CD4-positive, CD25-positive, alpha-beta regulatory T cell (primary cell): ENCODE data around the gene POLR1C. TPM values are rescaled to one million over a fixed set of nuclear protein-coding genes. Genes with fewer than 3 reads are reported as not detected.
"Not testable (repeated sequence)": the region's sequence is repeated elsewhere in the genome, so short reads cannot be mapped to it uniquely, and the experiment has no call there.

ENCODE experiments used
- ATAC-seq, 2 donors: fragments of 150-1000 bp; cut with Tn5 transposase; one replicate each; pipeline ENCODE4 v1.10.0; 2021; ENCODE audit warnings: low read depth in 2 of 2, moderate number of reproducible peaks in 2 of 2, moderate library complexity in 1 of 2
- DNase-seq, 3 donors: peaks; one replicate each; pipeline versions ENCODE4 v3.0.0 to v3.0.0-alpha.2; 2012 to 2022; ENCODE audit warnings: mixed read lengths in 1 of 3
- H3K27ac ChIP-seq: one replicate; pipeline ENCODE4 v1.7.0; 2013; ENCODE audit warnings: mild to moderate bottlenecking, low read length; ENCODE audit not compliant: insufficient read depth, poor library complexity, severe bottlenecking
- H3K27me3 ChIP-seq: one replicate; pipeline ENCODE4 v1.7.0; 2013; ENCODE audit warnings: low read length; ENCODE audit not compliant: control insufficient read depth, insufficient read depth
- H3K36me3 ChIP-seq: one replicate; pipeline ENCODE4 v1.7.0; 2013; ENCODE audit warnings: mild to moderate bottlenecking, low read length, moderate library complexity; ENCODE audit not compliant: control insufficient read depth, insufficient read depth
- H3K4me1 ChIP-seq: 2 replicates; pipeline ENCODE4 v1.7.0; 2013; ENCODE audit warnings: mild to moderate bottlenecking, low read length; ENCODE audit not compliant: insufficient read depth, control insufficient read depth, poor library complexity, severe bottlenecking
- H3K4me3 ChIP-seq: one replicate; pipeline ENCODE4 v1.7.0; 2013; ENCODE audit warnings: low read depth, mild to moderate bottlenecking, low read length, moderate library complexity
- H3K9me3 ChIP-seq, 2 experiments: 1 replicate in 1 of 2; 2 replicates in 1 of 2; pipeline ENCODE4 v1.7.0; 2013; ENCODE audit warnings: low read length in 2 of 2, mild to moderate bottlenecking in 1 of 2, moderate library complexity in 1 of 2; ENCODE audit not compliant: control insufficient read depth in 2 of 2
- H3K27ac Mint-ChIP-seq, 3 donors: one replicate each; pipeline ENCODE4 v1.8.0; 2020 to 2022; ENCODE audit warnings: mild to moderate bottlenecking in 3 of 3, mixed read lengths in 3 of 3, moderate library complexity in 2 of 3
- H3K27me3 Mint-ChIP-seq: one replicate; pipeline ENCODE4 v1.8.0; 2022; ENCODE audit warnings: mild to moderate bottlenecking, mixed read lengths
- H3K36me3 Mint-ChIP-seq: one replicate; pipeline ENCODE4 v1.8.0; 2020; ENCODE audit warnings: mixed read lengths
- H3K4me1 Mint-ChIP-seq, 4 donors: one replicate each; pipeline ENCODE4 v1.8.0; 2020 to 2022; ENCODE audit warnings: mixed read lengths in 4 of 4, mild to moderate bottlenecking in 1 of 4
- H3K4me3 Mint-ChIP-seq, 4 donors: one replicate each; pipeline ENCODE4 v1.8.0; 2020 to 2022; ENCODE audit warnings: mild to moderate bottlenecking in 4 of 4, mixed read lengths in 4 of 4, moderate library complexity in 3 of 4
- H3K9me3 Mint-ChIP-seq, 7 donors: one replicate each; pipeline ENCODE4 v1.8.0; 2020 to 2022; ENCODE audit warnings: mixed read lengths in 7 of 7, mild to moderate bottlenecking in 3 of 7, moderate library complexity in 2 of 7
- polyA plus RNA-seq, 4 donors: library from polyadenylated mRNA; unstranded; fragments of 300-500 nt; fragmentation: Illumina TruSeq; gene quantifications; one replicate each; pipeline ENCODE4 v1.2.3, GENCODE V29; 2021
- total RNA-seq: library from RNA; stranded (reverse); gene quantifications from one replicate; pipeline ENCODE4 v1.2.3, GENCODE V29; 2022

The POLR1C gene, protein sequence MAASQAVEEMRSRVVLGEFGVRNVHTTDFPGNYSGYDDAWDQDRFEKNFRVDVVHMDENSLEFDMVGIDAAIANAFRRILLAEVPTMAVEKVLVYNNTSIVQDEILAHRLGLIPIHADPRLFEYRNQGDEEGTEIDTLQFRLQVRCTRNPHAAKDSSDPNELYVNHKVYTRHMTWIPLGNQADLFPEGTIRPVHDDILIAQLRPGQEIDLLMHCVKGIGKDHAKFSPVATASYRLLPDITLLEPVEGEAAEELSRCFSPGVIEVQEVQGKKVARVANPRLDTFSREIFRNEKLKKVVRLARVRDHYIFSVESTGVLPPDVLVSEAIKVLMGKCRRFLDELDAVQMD
- total RNA-seq: 26.8 TPM
- 10 to 100 TPM in 2 of 4 donors, 1 to 10 TPM in 2; 8.4 to 20.5 (median 11.5) TPM for polyA plus RNA-seq

DNA sequence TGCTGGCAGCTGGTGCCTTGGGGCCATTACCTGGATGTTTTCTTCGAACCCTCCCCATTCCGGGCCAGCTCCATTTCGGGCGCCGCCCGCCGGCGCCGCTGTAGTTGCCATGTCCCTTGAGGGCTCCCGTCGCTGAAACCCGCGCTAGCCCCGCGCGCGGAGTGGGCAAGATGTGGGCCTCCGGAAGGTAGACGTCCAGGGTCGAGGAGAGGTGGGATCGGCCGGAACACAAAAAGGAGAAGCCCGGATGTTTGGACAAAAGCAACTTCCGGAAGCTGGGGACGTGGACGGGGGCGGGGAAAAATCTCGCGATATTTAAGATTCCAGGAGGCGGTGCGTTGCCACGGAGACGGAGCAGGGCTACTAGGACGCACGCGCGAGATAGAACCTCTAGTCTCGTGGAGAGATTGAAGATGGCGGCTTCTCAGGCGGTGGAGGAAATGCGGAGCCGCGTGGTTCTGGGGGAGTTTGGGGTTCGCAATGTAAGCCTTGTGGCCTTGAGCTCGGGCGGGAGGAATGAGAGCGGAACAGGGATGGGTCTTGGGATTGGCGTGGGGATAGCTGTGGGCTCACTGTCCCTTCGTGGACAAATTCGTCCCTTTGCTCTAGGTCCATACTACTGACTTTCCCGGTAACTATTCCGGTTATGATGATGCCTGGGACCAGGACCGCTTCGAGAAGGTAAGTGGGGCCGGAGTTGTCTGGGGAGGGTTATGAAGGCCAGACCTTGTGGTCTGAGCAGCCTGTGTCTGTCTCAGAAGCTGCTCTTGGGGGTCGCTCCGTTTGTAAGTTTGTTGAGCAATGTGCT, at the start of gene POLR1C, which contains the start of gene YIPF3:
Gene POLR1C, plus strand, starts transcription at position 393 of the 808 bp plus-strand sequence. Its CDS starts 21 bp downstream, at position 414.
Gene YIPF3, minus strand, starts transcription at position 230 of the 808 bp plus-strand sequence. Its CDS starts 119 bp downstream, at position 111.
- Mint-ChIP-seq H3K36me3 (peaks cover 31% of the 10 kb centered on the region), H3K27me3 (no peaks in the 10 kb centered on the region), H3K4me3 (no peak within 1 kb of the TSS), H3K27ac (no peak within 1 kb of the TSS), H3K9me3 (no peaks in the 10 kb centered on the region), H3K4me1 (peaks cover 5 to 23% (median 9%) of the 10 kb centered on the region in 4 donors)
- Histone ChIP-seq H3K27ac (peak within 1 kb of the TSS; percentile 91), H3K4me3 (peak within 1 kb of the TSS; percentile 99), H3K9me3 (no peaks in the 10 kb centered on the region), H3K27me3 (no peaks in the 10 kb centered on the region), H3K36me3 (peaks cover 59% of the 10 kb centered on the region), H3K4me1 (peaks cover 48% of the 10 kb centered on the region)
- DNase-seq (peak; percentile 96 to 98 (median 97)), ATAC-seq (peak; percentile 93 to 94)

DNA sequence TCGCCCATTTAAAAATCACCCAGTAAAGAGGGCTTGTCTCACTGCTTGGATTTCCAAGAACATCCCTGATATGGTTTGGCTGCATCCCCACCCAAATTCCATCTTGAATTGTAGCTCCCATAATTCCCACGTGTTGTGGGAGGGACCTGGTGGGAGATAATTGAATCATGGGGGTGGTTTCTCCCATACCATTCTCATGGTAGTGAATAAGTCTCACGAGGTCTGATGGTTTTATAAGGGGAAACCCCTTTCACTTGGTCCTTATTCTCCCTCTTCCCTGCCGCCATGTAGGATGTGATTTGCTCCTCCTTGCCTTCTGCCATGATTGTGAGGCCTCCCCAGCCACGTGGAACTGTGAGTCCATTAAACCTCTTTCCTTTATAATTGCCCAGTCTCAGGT, 49.6 kb upstream of the POLR1C start:
- not testable (repeated sequence) for H3K4me3 ChIP-seq, ATAC-seq, DNase-seq, H3K27ac ChIP-seq, H3K4me1 Mint-ChIP-seq, H3K36me3 ChIP-seq, H3K9me3 ChIP-seq, H3K4me1 ChIP-seq, H3K27ac Mint-ChIP-seq, H3K4me3 Mint-ChIP-seq, H3K36me3 Mint-ChIP-seq, H3K9me3 Mint-ChIP-seq
- peaks cover 26% of the 10 kb centered on the region for H3K27me3 Mint-ChIP-seq
- H3K27me3 ChIP-seq: peaks cover 12% of the 10 kb centered on the region

DNA sequence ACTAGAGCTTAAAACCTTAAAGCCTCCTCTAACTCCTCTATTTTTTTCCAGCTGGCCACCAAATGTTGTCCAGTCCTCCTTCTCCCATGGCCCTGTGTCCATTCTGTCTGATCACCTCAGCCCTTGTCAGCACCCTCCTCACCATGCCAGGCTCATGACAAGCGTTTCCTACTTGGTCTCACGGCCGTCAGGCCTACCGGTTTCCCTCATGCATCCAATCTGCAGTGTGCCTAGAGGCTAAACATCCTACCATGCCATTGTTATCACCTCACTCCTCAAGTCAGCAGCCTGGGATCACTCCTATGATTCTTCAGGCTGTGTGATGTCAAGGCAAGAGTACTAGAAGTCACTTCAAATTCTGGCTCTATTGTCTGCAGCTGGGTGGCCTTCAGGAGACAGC, 49.1 kb upstream of the POLR1C start:
- Mint-ChIP-seq H3K4me1 (no peaks in the 10 kb centered on the region), H3K4me3 (no peak overlapping the region), H3K27me3 (peaks cover 25% of the 10 kb centered on the region), H3K9me3 (peaks cover 0 to 1% (median 0%) of the 10 kb centered on the region in 7 donors), H3K36me3 (no peaks in the 10 kb centered on the region), H3K27ac (no peak overlapping the region)
- DNase-seq: no peak
- H3K4me1 ChIP-seq: no peaks in the 10 kb centered on the region
- no peaks in the 10 kb centered on the region for H3K9me3 ChIP-seq
- no peak overlapping the region for H3K4me3 ChIP-seq
- no peak for ATAC-seq
- H3K27ac ChIP-seq: no peak overlapping the region
- peaks cover 8% of the 10 kb centered on the region for H3K27me3 ChIP-seq
- H3K36me3 ChIP-seq: no peaks in the 10 kb centered on the region

DNA sequence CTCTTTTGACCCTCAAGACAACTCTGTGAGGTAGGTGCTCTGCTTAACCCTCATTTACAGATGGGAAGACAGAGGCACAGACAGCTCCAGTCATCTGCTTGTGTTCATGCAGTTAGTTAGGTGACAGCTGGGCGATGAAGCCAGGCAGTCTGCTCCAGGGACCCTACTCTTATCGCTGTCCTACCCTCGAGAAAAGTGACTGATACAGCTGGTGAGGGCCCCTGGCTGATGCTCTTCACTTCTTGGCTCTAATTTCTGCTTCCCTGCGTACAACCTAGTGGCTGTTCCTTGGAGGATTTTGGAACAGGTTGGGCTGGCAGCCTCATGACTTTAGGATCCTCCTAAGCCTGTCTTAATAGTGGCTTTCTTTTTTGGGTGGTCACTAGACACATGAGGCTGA, 48.6 kb upstream of the POLR1C start:
- H3K27me3 Mint-ChIP-seq: peaks cover 25% of the 10 kb centered on the region
- no peak for ATAC-seq

DNA sequence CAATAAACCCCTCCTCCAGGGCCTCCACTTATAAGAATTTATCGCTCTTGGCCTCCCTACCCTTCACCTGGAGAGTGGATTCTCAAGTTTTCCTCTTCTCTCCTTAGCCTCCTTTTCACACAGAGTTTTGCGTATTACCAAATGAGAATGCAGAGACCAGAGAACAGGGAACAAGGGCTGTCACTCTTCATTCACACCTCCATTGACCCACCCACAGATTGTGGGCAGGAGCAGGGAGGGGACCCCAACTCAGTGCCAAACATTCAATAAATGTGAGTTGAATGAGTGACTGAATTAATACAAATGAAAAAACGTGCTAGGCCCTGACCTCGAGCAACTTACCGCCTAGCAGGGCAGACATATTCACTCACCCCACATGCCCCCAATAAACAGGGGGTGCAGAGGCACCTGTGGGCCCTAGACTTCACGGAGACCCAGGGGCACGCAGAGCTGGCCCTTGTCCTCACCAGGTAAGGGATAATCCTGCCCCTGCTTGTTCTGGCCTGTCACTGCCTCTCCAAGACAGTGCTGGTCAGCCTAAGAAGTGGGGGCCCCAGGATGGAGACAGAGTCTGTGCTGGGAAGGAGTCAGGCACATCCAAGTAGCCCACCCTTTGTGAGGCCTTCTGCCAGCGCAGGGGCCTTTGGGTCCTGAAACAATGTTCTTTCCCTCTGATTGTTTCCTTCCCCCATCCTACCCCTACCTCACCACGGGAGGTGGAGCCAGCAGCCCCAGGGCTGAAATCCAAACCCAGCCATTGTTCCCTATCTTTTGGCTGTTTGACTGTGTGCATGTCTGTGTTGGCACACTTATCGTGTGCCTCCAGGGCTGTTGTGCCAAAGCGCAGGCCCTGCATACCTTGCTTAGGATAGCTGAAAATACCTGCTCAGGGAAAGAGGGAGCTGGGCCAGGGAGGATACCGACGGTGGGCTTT, 47.9 kb upstream of the POLR1C start:
- H3K9me3 ChIP-seq: no peaks in the 10 kb centered on the region
- DNase-seq (no peak), ATAC-seq (no peak)
- no peaks in the 10 kb centered on the region for H3K4me1 ChIP-seq
- H3K36me3 Mint-ChIP-seq: no peaks in the 10 kb centered on the region
- no peak overlapping the region for H3K4me3 ChIP-seq
- H3K27ac ChIP-seq: no peak overlapping the region
- peaks cover 5% of the 10 kb centered on the region for H3K27me3 ChIP-seq
- H3K4me3 Mint-ChIP-seq: no peak overlapping the region
- H3K4me1 Mint-ChIP-seq: no peaks in the 10 kb centered on the region
- H3K27ac Mint-ChIP-seq: no peak overlapping the region
- H3K27me3 Mint-ChIP-seq: peaks cover 29% of the 10 kb centered on the region
- H3K9me3 Mint-ChIP-seq: peaks cover 0 to 1% (median 0%) of the 10 kb centered on the region in 7 donors
- H3K36me3 ChIP-seq: no peaks in the 10 kb centered on the region

More for the DNA sequence above, 48.6 kb upstream of the POLR1C start:
- no peaks in the 10 kb centered on the region for H3K4me1 ChIP-seq
- Mint-ChIP-seq H3K4me3 (no peak overlapping the region), H3K36me3 (no peaks in the 10 kb centered on the region), H3K27ac (no peak overlapping the region), H3K9me3 (peaks cover 0 to 1% (median 0%) of the 10 kb centered on the region in 7 donors), H3K4me1 (no peaks in the 10 kb centered on the region)
- no peak overlapping the region for H3K27ac ChIP-seq
- no peak for DNase-seq
- H3K9me3 ChIP-seq: no peaks in the 10 kb centered on the region
- H3K27me3 ChIP-seq: peaks cover 5% of the 10 kb centered on the region
- no peak overlapping the region for H3K4me3 ChIP-seq
- H3K36me3 ChIP-seq: no peaks in the 10 kb centered on the region

DNA sequence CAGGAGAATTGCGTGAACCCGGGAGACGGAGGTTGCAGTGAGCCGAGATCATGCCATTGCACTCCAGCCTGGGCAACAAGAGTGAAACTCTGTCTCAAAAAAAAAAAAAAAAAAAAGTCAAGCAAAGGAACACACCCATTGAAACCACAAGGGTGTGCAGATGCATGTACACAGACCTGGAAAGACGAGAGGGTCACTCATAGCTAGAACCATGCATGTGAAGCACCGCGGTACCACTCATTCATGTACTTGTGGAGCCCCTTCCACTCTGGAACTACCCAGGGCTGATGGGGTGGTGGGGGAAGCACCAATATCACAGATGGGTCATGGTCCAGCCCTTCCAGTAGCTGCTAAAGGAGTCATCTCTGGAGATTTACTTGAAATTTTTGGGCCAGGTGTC, 46.9 kb upstream of the POLR1C start:
- Histone ChIP-seq H3K27ac (no peak overlapping the region), H3K4me3 (no peak overlapping the region), H3K36me3 (no peaks in the 10 kb centered on the region), H3K9me3 (no peaks in the 10 kb centered on the region), H3K27me3 (peaks cover 5% of the 10 kb centered on the region), H3K4me1 (no peaks in the 10 kb centered on the region)
- no peaks in the 10 kb centered on the region for H3K4me1 Mint-ChIP-seq
- peaks cover 29% of the 10 kb centered on the region for H3K27me3 Mint-ChIP-seq
- ATAC-seq (no peak), DNase-seq (no peak)
- peaks cover 0 to 1% (median 0%) of the 10 kb centered on the region in 7 donors for H3K9me3 Mint-ChIP-seq
- no peaks in the 10 kb centered on the region for H3K36me3 Mint-ChIP-seq
- H3K4me3 Mint-ChIP-seq: no peak overlapping the region
- no peak overlapping the region for H3K27ac Mint-ChIP-seq

DNA sequence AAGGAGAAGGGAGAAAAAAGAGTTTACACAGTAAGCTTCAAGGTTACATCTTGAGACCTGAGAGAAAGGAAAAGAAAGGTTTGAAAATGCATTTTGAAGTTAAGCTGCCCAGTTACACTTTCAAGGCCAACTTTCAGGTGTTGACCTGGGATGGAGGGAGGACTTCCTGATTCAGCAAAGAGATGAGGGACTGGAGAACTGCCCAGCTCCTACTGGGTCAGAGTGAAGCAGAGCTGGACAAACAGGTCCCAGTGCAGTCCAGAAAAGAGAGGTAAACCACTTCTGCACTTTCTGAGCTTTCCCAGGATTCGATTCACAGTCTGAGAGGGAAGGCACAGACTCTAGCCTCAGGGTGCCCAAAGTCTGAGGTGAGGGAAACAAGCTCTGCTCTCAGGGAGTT, 45.5 kb upstream of the POLR1C start:
- Mint-ChIP-seq H3K4me1 (no peaks in the 10 kb centered on the region), H3K36me3 (no peaks in the 10 kb centered on the region), H3K27ac (no peak overlapping the region), H3K4me3 (peak overlapping the region in 2 of 4 donors; percentile 7 to 25), H3K9me3 (peaks cover 0 to 1% (median 0%) of the 10 kb centered on the region in 7 donors), H3K27me3 (peaks cover 18% of the 10 kb centered on the region)
- no peak overlapping the region for H3K4me3 ChIP-seq
- no peak overlapping the region for H3K27ac ChIP-seq
- no peak for ATAC-seq
- H3K9me3 ChIP-seq: no peaks in the 10 kb centered on the region
- H3K4me1 ChIP-seq: no peaks in the 10 kb centered on the region
- DNase-seq: no peak
- H3K27me3 ChIP-seq: peaks cover 5% of the 10 kb centered on the region
- no peaks in the 10 kb centered on the region for H3K36me3 ChIP-seq
